Measurements from ENCODE around the gene RRM2. TPM values are rescaled to one million over a fixed set of nuclear protein-coding genes. Genes with fewer than 3 reads are reported as not detected.

RRM2 gene
- total RNA-seq, 1 donor from 2014 or later = 8.4 TPM

DNA sequence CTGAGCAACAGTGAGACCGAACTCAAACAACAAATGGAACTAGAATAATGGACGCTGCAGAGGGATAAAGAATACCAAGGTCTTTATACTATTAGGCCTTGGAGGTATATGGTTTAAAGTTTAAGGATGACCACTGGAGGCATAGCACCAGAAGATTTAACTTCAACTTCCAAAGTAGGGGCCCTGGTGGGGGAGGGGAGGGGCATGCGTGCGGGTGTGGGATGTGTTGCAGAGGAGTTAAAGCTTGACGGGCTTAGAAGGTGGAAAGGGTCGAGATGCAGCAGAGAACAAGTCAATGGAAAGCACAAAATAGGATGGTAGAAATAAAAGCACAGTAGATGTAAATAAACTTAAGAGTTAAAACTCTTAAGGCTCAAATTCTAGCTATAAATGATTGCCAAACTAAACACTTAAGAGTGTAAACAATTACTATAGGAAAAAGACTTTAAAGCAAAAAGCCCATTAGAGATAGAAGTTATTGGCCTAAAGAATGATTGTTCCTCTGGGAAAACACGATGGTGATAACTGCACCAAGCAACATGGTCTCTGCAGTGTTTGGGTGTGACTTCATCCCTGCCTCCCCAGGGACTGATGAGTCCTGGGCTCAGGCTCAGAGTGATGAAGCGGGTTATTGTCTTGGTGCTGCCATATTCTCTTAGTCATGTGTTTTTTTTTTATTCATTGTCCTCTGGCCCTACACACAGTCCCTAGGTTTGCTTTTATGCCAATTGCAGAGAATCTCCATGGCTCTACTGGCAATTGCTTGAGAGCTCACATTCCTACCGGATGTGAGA, 13.0 kb downstream of the RRM2 start:
- intact Hi-C loops (cut with DNase I) = no loop called here
- no peaks in the 10 kb centered on the region for H3K36me3 ChIP-seq

DNA sequence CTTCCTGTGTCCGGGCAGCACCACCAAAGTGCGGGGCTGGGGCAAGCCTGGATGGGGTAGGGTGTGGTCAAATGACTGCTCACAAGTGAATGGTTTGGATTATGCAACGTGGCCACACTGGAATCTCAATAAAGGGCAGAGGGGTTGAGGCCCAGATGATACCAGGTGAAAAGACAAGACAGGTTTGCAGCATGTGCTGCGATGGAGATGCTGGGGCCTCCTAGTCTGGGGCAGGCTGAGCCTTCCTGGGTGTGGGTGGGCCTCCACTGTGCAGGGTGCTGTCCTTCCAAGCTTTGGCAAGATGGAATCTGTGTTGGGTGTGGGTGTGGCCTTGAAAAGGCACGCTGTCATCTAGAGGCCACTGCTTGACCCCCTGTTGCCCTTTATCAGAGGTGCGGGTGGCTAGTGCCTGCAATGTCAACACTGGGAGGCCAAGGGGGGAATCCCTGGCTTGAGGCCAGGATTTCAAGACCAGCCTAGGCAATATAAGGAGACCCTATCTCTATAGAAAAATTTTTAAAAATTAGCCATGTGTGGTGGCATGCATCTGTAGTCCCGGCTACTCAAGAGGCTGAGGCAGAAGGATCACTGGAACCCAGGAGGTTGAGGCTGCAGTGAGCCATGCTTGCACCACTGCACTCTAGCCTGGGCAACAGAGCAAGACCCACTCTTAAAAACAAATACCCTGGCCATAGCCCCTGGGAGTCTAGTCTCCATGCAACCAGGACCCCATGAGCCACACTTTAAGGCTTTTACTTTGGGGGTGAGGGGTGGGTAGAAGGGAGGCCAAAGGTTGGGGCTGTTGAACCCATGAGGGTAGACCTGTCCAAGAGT, 13.8 kb downstream of the RRM2 start:
- Histone ChIP-seq H3K4me1 (no peaks in the 10 kb centered on the region), H3K4me3 (no peak overlapping the region), H3K9me3 (no peaks in the 10 kb centered on the region), H3K27me3 (ENCODE audit: low read depth) (no peaks in the 10 kb centered on the region), H3K36me3 (no peaks in the 10 kb centered on the region), H3K27ac (no peak overlapping the region)
- TF ChIP-seq, protein P1, sequence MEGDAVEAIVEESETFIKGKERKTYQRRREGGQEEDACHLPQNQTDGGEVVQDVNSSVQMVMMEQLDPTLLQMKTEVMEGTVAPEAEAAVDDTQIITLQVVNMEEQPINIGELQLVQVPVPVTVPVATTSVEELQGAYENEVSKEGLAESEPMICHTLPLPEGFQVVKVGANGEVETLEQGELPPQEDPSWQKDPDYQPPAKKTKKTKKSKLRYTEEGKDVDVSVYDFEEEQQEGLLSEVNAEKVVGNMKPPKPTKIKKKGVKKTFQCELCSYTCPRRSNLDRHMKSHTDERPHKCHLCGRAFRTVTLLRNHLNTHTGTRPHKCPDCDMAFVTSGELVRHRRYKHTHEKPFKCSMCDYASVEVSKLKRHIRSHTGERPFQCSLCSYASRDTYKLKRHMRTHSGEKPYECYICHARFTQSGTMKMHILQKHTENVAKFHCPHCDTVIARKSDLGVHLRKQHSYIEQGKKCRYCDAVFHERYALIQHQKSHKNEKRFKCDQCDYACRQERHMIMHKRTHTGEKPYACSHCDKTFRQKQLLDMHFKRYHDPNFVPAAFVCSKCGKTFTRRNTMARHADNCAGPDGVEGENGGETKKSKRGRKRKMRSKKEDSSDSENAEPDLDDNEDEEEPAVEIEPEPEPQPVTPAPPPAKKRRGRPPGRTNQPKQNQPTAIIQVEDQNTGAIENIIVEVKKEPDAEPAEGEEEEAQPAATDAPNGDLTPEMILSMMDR (IDR thresholded peaks at IDR 0.05) = no peak
- no peak for DNase-seq
- intact Hi-C loops (cut with DNase I) = no loop called here
- ATAC-seq = no peak

More for the DNA sequence above, 13.0 kb downstream of the RRM2 start:
- Histone ChIP-seq H3K27ac (no peak overlapping the region), H3K4me3 (no peak overlapping the region), H3K4me1 (no peaks in the 10 kb centered on the region), H3K27me3 (ENCODE audit: low read depth) (no peaks in the 10 kb centered on the region), H3K9me3 (no peaks in the 10 kb centered on the region)
- ATAC-seq = no peak
- TF ChIP-seq, protein P1 (IDR thresholded peaks at IDR 0.05) = no peak
- DNase-seq = no peak

DNA sequence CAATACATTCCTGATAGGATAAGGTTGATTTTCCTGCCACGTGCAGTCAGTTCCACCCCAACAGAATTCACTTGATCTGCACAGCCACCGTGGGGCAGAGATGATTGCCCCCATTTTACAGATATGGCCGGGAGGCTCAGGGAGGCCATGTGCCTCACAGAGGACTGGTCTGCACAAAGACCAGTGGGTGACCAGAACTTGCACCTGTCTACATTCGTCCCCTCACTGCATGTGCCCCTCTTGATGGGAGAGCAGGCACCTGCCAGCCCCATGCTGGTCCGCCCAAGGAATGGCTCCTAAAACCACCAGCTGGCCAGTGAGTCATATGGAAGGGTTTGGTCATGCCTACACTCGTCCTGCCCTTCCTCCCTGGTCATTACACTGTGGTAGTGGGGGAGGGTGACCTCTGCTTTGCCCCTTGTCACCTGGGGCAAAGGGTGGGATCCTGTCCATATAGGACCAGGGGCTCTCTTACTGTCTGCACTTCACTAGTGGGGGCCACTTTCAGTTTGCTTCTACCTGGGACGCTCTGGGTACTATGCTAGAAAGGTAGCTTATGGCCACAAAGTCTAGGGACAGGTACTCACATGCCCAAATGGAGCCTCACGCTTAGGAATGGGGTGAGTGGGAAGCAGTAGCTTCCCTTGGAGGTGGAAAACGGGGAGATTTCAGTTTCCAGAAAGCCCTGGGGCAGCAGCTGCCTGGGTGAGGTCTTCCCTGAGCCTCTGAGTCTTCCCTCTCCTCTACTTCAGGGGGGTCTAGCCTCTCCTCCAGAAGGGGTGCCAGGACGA, 14.7 kb downstream of the RRM2 start:
- H3K4me3 ChIP-seq = no peak overlapping the region
- H3K4me1 ChIP-seq = no peaks in the 10 kb centered on the region
- intact Hi-C loops (cut with DNase I) = no loop called here
- no peak overlapping the region for H3K27ac ChIP-seq
- ATAC-seq = no peak
- H3K27me3 ChIP-seq (ENCODE audit: low read depth) = no peaks in the 10 kb centered on the region
- H3K36me3 ChIP-seq = no peaks in the 10 kb centered on the region
- H3K9me3 ChIP-seq = no peaks in the 10 kb centered on the region
- TF ChIP-seq, protein P1 (IDR thresholded peaks at IDR 0.05) = no peak
- DNase-seq = no peak

DNA sequence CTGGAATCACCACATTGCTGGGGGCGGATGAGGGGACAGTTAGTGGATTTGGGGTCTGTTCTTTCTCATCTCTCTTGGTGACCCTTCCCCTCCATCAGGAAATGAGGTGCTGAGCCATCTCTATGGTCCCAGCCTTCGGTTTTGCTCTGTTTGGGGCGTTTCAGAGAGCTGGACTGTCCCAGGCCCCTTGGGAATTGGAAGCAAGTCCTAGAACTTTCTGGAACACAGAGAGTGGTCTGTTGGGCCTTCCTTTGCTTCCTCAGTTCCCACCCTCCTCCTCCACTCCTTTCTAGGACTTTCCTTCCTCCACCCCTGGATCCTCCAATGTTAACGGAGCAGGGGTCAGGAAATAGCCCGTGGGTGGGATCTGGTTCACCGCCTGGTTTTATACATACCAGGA, 17.0 kb downstream of the RRM2 start:
- Histone ChIP-seq H3K36me3 (no peaks in the 10 kb centered on the region), H3K27me3 (ENCODE audit: low read depth) (no peaks in the 10 kb centered on the region), H3K9me3 (no peaks in the 10 kb centered on the region), H3K27ac (no peak overlapping the region), H3K4me1 (no peaks in the 10 kb centered on the region), H3K4me3 (no peak overlapping the region)
- DNase-seq (no peak), ATAC-seq (no peak)
- TF ChIP-seq, protein P1 (IDR thresholded peaks at IDR 0.05) = no peak
- intact Hi-C loops (cut with DNase I) = no loop called here

DNA sequence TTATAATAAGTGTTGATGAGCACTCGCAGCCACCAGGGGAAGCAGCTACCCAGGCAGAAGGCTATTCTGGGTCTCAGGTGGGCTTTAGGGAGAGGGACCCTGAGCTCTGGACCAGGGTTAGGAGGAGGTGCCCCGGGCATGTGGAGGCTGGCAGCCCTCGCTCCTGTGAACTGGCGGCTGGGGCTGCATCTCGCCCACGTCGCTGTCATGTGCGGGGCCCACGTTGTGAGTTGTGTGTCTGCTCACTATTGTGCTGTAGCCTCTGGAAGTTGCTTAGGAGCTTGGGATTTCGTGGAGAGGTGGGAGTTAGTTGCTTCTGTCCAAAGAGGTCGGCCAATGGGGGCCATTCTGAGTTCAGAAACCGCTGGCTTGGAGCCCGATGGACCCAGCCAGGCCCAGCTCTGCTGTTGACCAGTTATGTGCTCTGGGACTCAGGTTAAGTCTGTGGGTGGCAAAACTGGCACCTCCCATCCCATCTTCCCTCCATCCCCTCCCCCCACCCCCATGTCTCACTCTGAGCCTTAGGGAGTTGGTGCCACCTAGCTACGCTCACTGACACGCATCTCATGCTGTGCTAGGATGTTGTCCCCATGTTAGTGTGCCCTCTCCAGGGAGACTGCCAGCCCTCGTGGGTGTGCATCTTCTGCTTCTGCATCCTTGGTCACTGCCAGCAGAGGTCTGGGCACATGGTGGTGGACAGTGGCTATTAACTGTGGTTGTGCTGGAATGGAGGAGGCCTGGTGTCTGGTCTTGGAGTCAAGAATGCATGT, 18.5 kb downstream of the RRM2 start:
- no peaks in the 10 kb centered on the region for H3K36me3 ChIP-seq
- TF ChIP-seq, protein P1 (IDR thresholded peaks at IDR 0.05) = no peak
- intact Hi-C loops (cut with DNase I) = no loop called here

More for the DNA sequence above, 18.5 kb downstream of the RRM2 start:
- no peak for DNase-seq
- H3K27ac ChIP-seq = no peak overlapping the region
- no peak for ATAC-seq
- H3K9me3 ChIP-seq = no peaks in the 10 kb centered on the region
- no peaks in the 10 kb centered on the region for H3K27me3 ChIP-seq (ENCODE audit: low read depth)
- H3K4me1 ChIP-seq = no peaks in the 10 kb centered on the region
- H3K4me3 ChIP-seq = no peak overlapping the region
